AG09319 (cell line): ENCODE results near the gene ADAMTS1.

Experiments used
- DNase-seq: peaks from one replicate; pipeline ENCODE4 v3.0.0-alpha.2; 2010; ENCODE audit warnings: low read depth; ENCODE audit errors: extremely low read depth
- CTCF ChIP-seq: IDR thresholded peaks from 2 replicates; pipeline ENCODE4 v1.5.1; 2011; ENCODE audit warnings: low read depth, mild to moderate bottlenecking, inconsistent platforms, low read length, moderate library complexity

Gene ADAMTS1

GRCh38 chr21:26844258-26845065 lies 747 bp downstream of the ADAMTS1 start:
- TF ChIP-seq CTCF, result peak; percentile 23
- no peak for DNase-seq

DNA sequence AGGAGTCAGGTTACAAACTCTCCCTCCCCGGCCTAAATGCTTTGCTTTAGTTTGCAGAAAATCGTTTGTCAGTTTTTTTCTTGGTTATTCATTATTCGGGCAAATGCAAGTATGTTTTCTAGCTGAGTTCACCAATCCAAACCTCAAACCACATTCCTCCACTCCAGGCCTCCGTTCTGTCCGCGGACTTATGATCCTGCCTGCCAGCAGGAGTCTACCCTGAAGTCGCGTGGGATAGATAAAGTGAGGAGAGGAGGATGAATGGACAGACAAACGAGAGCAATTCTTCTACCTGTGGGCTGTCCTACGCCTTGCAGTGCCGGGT lies 1.3 kb downstream of the ADAMTS1 start:
- no peak for DNase-seq
- peak; percentile 16 for TF ChIP-seq CTCF

GRCh38 chr21:26842974-26843932 lies 2.0 kb downstream of the ADAMTS1 start:
- peak; percentile 90 for DNase-seq
- peak; percentile 39 for TF ChIP-seq CTCF

GRCh38 chr21:26842300-26842699 lies 2.9 kb downstream of the ADAMTS1 start:
- TF ChIP-seq CTCF, result no peak
- no peak for DNase-seq

- peak; percentile 12 for TF ChIP-seq CTCF
- DNase-seq, result no peak
Measured at GRCh38 chr21:26840912-26841311, 4.3 kb downstream of the ADAMTS1 start.

DNA sequence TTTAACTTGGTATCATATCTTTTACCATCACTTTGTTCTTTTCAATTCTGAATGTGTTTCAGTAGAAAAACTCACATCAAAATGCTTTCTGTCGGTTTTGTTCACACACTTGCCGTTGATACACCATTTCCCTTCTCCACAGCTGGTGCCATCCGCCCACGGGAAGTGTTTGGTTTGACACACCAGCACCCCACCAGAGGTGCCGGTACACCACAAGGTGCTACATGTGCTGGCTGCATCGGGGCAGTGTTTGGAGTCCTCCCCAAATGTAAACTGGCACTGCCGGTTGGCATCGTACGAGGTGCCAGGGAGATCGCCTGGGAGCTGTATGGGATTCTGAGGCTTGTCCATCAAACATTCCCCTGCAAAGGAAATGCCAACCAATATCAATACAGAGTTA lies 5.0 kb downstream of the ADAMTS1 start:
- TF ChIP-seq CTCF, result no peak

DNA sequence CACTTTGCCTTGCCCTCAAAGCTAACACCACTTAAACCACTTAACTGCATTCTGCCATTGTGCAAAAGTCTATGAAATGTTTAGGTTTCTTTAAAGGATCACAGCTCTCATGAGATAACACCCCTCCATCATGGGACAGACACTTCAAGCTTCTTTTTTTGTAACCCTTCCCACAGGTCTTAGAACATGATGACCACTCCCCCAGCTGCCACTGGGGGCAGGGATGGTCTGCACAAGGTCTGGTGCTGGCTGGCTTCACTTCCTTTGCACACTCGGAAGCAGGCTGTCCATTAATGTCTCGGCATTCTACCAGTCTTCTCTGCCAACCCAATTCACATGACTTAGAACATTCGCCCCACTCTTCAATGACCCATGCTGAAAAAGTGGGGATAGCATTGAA lies 7.7 kb downstream of the ADAMTS1 start:
- no peak for DNase-seq

More for the DNA sequence above, 5.0 kb downstream of the ADAMTS1 start:
- DNase-seq, result no peak

More for the DNA sequence above, 7.7 kb downstream of the ADAMTS1 start:
- TF ChIP-seq CTCF, result no peak
